Measurements from ENCODE around the gene ECSIT. TPM values are rescaled to one million over a fixed set of nuclear protein-coding genes. Genes with fewer than 3 reads are reported as not detected.
A peak's percentile ranks its signal among the peaks of the same experiment; 100 is the strongest.
"Not testable (repeated sequence)": the region's sequence is repeated elsewhere in the genome, so short reads cannot be mapped to it uniquely, and the experiment has no call there.

Gene ECSIT
- total RNA-seq (ENCODE audit: insufficient read depth, low replicate concordance): 43.8 TPM

DNA sequence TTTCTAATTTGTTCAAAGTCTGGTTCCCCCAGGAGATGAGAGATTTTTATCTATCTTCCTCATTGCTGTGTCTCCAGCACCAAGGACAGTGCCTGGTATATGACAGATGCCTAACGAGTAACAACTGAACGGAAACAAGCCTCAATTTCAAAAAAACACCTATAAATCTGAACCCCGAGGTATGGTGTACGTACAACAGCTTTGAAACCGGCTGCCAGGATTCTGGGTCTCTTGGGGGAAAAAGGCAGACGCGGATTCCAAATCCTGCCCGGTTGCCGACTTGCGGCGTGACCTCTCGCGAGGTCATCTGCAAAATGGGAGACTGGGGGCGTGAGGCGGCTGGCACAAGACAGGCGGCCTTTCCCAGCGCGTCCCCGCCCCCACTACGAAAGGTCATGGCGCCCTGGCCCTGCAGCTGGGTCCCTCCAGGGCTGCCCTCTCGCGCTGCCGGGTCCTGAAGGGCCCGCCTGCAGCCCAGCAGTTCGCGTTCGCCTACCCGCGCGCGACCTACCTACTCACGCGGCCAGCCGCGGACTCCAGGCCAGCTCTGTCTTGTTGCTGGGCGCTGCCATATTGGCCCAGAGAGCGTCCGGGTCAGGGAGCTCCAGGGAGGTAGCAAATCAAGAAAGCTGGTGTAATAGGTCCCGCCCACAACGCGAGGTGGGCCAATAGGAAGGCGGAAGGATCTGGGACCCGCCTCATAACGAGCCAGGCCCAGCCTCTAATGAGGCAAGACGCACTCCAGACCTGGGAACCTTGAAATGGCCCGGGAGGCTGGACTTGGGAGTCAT, at the start of gene ECSIT:
Gene ECSIT (minus strand): TSS at position 584 of the 791 bp plus-strand sequence. CDS start 9,964 bp downstream, outside the sequence.
- DNase-seq (ENCODE audit: low spot score): peak; percentile 99

DNA sequence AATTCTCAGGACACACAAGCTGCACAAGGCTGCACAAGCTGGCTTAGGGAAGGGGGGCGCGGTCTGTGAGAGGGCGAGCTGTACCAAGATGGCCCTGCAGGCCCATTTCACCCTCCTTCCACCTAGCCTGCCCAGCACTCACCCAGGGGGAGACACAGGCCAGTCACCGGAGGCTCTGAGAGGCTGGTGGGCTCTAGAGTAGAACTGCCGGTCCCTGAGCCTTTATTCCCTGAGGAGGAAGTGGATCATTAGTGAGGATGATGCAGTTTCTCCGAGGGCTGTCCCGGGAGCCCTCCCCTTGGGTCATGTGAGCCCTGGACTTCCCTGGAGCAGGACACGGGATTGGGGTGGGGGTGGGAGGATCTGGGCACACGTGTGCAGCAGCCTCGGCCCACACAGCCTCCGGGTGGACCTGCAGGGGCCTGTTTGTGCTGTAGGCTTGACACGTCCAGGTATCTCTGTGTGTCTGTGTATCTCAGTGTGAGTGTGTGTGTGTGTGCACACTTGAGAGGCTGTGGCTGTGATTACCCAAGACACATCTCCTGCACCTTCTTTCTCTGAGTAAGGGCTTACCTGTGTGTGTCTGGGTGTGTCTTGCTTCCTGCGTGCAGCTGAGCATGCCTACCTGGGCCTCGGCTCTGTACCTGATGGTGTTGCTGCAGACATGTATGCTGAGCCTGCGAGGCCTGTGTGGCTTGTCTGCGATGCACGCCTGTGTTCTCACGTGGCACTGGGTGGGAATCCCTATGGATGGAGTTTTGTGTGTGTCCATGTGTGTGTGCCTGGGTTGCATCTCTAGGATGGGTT, 48.7 kb upstream of the ECSIT start, which contains the start of gene ACP5:
Gene ACP5 (minus strand): TSS at position 195 of the 807 bp plus-strand sequence. CDS start 328 bp downstream, outside the sequence.
- no peak for DNase-seq (ENCODE audit: low spot score)

- no peak for DNase-seq (ENCODE audit: low spot score)
These were observed 47.3 kb upstream of the ECSIT start for GRCh38 chr19:11576227-11576626.

DNA sequence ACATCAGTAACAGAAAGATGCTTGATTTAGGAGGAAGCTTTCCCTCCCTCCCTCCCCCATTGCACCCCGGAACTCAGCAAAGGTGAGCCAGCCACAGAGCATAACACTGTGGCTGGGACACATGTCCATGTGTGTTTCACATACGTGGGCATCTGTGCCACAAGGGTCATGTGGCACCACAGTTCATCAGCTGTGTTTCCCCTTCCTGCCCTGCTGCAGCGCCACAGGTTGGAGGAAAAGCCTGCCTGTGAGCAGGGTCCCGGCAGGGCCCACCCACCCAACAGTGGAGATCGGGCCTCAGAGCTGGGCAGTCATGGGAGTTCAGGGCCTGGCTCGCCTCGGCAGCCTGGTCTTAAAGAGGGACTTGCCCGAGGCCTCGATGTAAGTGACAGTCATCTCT, 45.8 kb upstream of the ECSIT start:
- no peak for DNase-seq (ENCODE audit: low spot score)

GRCh38 chr19:11573763-11574162, 44.8 kb upstream of the ECSIT start:
- not testable (repeated sequence) for DNase-seq (ENCODE audit: low spot score)

GRCh38 chr19:11573354-11573753, 44.4 kb upstream of the ECSIT start:
- DNase-seq (ENCODE audit: low spot score): not testable (repeated sequence)

GRCh38 chr19:11570039-11570462, 41.1 kb upstream of the ECSIT start:
- DNase-seq (ENCODE audit: low spot score): no peak

GRCh38 chr19:11566164-11566563, 37.2 kb upstream of the ECSIT start:
- DNase-seq (ENCODE audit: low spot score): no peak

DNA sequence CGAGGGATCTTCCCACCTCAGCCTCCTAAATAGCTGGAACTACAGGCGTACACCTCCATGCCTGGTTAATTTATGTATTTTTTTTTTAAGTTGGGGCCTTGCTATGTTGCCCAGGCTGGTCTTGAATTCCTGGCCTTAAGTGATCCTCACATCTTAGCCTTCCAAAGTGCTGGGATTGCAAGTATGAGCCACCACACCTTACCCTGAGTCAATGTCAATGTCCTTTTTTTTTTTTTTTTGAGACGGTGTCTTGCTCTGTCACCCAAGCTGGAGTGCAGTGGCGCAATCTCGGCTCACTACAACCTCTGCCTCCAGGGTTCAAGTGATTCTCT, 36.7 kb upstream of the ECSIT start:
- DNase-seq (ENCODE audit: low spot score): not testable (repeated sequence)

GRCh38 chr19:11564082-11564807, 35.3 kb upstream of the ECSIT start:
- not testable (repeated sequence) for DNase-seq (ENCODE audit: low spot score)

DNA sequence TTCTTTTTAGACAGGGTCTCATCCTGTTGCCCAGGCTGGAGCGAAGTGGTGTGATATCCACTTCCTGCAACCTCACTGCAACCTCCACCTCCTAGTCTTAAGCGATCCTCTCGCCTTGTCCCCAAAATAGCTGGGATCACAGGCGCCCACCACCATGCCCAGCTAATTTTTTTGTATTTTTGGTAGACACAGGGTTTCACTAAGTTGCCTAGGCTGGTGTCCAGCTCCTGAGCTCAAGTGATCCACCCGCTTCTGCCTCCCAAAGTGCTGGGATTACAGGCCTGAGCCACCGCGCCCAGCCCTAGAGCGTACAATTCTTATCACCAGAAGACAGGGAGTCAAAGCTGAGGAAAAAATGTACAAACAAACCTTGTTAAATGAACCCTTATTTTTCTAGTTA, 34.6 kb upstream of the ECSIT start:
- DNase-seq (ENCODE audit: low spot score): no peak

DNA sequence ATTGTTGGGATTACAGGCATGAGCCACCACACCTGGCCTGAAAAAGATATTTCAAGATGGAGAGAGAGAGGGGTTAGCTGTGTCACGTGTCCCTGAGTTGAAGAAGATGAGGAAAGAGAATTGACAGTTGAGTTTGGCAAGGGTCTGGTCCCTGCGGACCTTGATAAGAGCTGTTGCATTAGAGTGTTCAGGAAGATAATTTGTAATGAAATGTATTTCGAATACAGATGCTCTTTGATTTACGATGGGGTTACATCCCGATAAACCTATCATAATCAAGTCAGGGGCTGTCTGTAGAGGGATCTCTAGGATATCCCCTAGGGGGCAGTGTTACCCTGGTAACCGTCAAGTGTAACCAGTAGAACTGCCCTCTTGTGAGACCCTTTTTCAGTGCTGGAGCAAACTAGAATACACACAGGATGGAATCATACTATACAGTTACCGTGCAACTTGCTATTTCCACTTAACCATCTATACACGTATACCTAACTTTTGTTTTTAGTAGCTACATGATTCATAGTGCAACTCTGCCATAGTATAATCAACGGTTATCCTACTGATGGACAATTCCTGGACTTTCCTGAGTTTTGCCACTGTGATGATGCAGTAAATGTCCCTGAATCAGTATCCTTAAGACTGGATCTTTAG, 31.6 kb upstream of the ECSIT start:
- peak; percentile 72 for DNase-seq (ENCODE audit: low spot score)

DNA sequence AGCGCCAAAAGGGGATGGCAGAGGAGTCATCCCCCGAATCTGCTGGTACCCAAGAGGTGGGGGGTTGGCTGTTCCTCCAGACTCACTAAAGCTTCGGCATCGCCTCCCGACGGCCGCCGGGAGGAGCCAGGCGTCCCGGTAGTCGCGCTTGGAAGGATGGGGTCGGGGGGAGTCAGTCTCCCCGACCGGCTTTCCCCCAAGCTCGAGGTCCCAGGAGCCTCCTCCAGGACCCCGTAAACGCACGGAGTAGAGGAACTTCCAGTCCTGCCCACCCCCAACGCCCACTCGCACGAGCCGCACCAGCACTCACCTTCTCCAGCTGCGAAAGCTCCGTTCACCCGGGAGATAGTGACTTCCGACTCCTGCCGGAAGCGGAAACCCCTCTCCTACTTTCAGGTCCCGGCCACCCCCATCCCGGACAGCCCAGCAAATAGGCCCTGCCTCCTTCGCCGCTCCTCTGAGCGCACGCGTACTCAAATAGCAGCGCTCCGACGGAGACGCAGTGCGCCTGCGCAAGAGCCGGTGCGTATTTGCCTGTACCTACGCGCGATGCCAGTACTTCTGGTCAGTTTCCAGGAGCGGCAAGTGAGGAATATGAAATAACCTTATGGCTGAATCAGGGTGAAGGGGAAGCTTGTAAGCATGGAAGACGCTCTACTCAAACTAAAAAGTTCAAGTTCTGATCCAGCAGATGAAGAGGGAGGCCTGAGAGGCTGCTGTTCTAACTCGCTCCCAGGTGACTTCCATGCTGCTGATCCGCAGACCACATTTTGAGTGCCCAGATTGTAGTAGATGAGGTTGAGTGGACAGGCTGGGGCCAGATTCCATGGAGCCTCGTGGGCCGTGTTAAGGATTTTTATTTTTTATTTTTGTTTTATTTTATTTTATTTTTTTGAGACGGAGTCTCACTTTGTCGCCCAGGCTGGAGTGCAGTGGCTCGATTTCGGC, 30.2 kb upstream of the ECSIT start, which contains the start of gene ELOF1:
Gene ELOF1 (minus strand): TSS at position 350 of the 948 bp plus-strand sequence. CDS start 4,883 bp downstream, outside the sequence.
- DNase-seq (ENCODE audit: low spot score): peak; percentile 99

GRCh38 chr19:11556634-11557420, 27.9 kb upstream of the ECSIT start:
- DNase-seq (ENCODE audit: low spot score): no peak

DNA sequence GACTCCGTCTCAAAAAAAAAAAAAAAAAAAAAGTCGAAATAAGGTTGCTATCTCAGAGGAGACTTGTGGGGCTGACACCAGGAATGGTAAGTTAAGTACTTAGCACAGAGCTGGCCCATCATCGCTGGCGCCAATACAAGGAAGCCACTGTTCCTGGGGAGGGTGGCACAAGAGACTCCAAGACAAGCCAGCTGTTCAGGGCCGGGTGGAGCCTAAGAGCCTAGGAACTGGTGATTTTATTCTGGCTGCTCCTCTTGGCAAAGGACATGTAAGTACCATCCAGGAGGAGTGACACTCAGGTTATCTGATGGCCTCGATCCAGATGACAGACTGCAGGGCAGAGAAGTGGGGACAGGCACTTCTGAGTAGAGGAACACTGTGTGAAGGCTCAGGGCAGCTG, 26.3 kb upstream of the ECSIT start:
- DNase-seq (ENCODE audit: low spot score): no peak

- no peak for DNase-seq (ENCODE audit: low spot score)
These were observed 25.2 kb upstream of the ECSIT start for GRCh38 chr19:11554160-11554559.

GRCh38 chr19:11552666-11553372, 23.9 kb upstream of the ECSIT start:
- DNase-seq (ENCODE audit: low spot score): no peak

- DNase-seq (ENCODE audit: low spot score): peak; percentile 54
These were observed 22.8 kb upstream of the ECSIT start for GRCh38 chr19:11551603-11552235.

Data from umbilical cord (tissue), 2 donors.